Prostate gland (tissue), 2 donors: ENCODE results near the gene KCTD21. TPM values are rescaled to one million over a fixed set of nuclear protein-coding genes. Genes with fewer than 3 reads are reported as not detected.
"Not testable (repeated sequence)": the region's sequence is repeated elsewhere in the genome, so short reads cannot be mapped to it uniquely, and the experiment has no call there.

Source experiments
- DNase-seq: peaks from one replicate; pipeline ENCODE4 v3.0.0-alpha.2; 2019; ENCODE audit warnings: low spot score
- H3K27ac ChIP-seq, 2 donors: fragments of 200-600 bp; sonication (generic); 2 replicates each; pipeline ENCODE4 v1.5.1; 2017 to 2019
- H3K27me3 ChIP-seq: fragments of 200-600 bp; sonication (generic); replicated peaks from 2 replicates; pipeline ENCODE4 v1.5.1; 2019; ENCODE audit not compliant: insufficient read depth
- H3K36me3 ChIP-seq, 2 donors: fragments of 200-600 bp; sonication (generic); 1 replicate in 1 of 2; 2 replicates in 1 of 2; pipeline versions ENCODE4 v1.5.1 to v1.8.1; 2017 to 2019
- H3K4me1 ChIP-seq: fragments of 200-600 bp; sonication (generic); replicated peaks from 2 replicates; pipeline ENCODE4 v1.5.1; 2019
- H3K4me3 ChIP-seq, 2 donors: fragments of 200-600 bp; sonication (generic); 2 replicates each; pipeline ENCODE4 v1.5.1; 2017 to 2019
- H3K9me3 ChIP-seq: fragments of 200-600 bp; sonication (generic); 2 replicates; pipeline ENCODE4 v1.5.1; 2017
- CTCF ChIP-seq, 4 experiments: fragments of 200-600 bp in 2 of 4; fragments of 450-650 bp in 2 of 4; sonication (generic) in 2 of 4; IDR thresholded peaks; 1 replicate in 3 of 4; 2 replicates in 1 of 4; pipeline ENCODE4 v1.5.1; 2016 to 2019; ENCODE audit warnings: antibody characterized with exemption in 4 of 4, mild to moderate bottlenecking in 2 of 4, moderate library complexity in 2 of 4
- POLR2A ChIP-seq: fragments of 450-650 bp; IDR thresholded peaks from one replicate; pipeline ENCODE4 v1.6.1; 2016; ENCODE audit warnings: antibody characterized with exemption, mild to moderate bottlenecking
- POLR2AphosphoS5 ChIP-seq: sonication (generic); formaldehyde crosslinking; IDR thresholded peaks from one replicate; pipeline ENCODE4 v1.6.1; 2017; ENCODE audit warnings: antibody characterized with exemption
- WGBS: methylation state at CpG from one replicate; pipeline ENCODE4 v1.1.5; 2018; 5-methylcytosine and 5-hydroxymethylcytosine counted together
- intact Hi-C: fragments of 100-400 bp; cut with DNase I; formaldehyde crosslinking; loops from one replicate; pipeline ENCODE4 v1.14.2; 2022
- total RNA-seq, 2 donors: library from RNA; depleted of rRNA; stranded (reverse); fragments of >200 nt; gene quantifications; one replicate each; pipeline ENCODE4 v1.1.0, GENCODE V29; 2016

Gene KCTD21
- total RNA-seq, 2 donors from 2014 or later, result 7.3 to 12.2 TPM

- WGBS, result 62% methylated on average over 2 of the region's 2 CpGs
- intact Hi-C loops, result no loop called here
- Histone ChIP-seq H3K9me3 (no peaks in the 10 kb centered on the region), H3K36me3 (no peaks in the 10 kb centered on the region), H3K4me1 (no peaks in the 10 kb centered on the region), H3K4me3 (no peak overlapping the region), H3K27me3 (no peaks in the 10 kb centered on the region), H3K27ac (no peak overlapping the region)
- no peak for TF ChIP-seq POLR2AphosphoS5
- no peak for TF ChIP-seq CTCF (IDR thresholded peaks at IDR 0.05)
- TF ChIP-seq POLR2A, result no peak
- DNase-seq, result no peak
Measured at GRCh38 chr11:78181185-78181584, 7.2 kb downstream of the KCTD21 start.

- H3K4me1 ChIP-seq, result no peaks in the 10 kb centered on the region
- no peaks in the 10 kb centered on the region for H3K27me3 ChIP-seq
- H3K4me3 ChIP-seq, result no peak overlapping the region
- DNase-seq, result no peak
- no peaks in the 10 kb centered on the region for H3K9me3 ChIP-seq
- intact Hi-C loops, result no loop called here
- no peaks in the 10 kb centered on the region for H3K36me3 ChIP-seq
- TF ChIP-seq POLR2AphosphoS5 (no peak), POLR2A (no peak), CTCF (IDR thresholded peaks at IDR 0.05) (no peak)
- H3K27ac ChIP-seq, result no peak overlapping the region
- 87% methylated on average over 4 of the region's 4 CpGs for WGBS
Measured at GRCh38 chr11:78180751-78181150, 7.7 kb downstream of the KCTD21 start.

- WGBS, result 90% methylated on average over 7 of the region's 7 CpGs
- H3K27ac ChIP-seq, result no peak overlapping the region
- no peaks in the 10 kb centered on the region for H3K4me1 ChIP-seq
- no peaks in the 10 kb centered on the region for H3K9me3 ChIP-seq
- intact Hi-C loops, result no loop called here
- H3K4me3 ChIP-seq, result no peak overlapping the region
- DNase-seq, result no peak
- no peaks in the 10 kb centered on the region for H3K36me3 ChIP-seq
- H3K27me3 ChIP-seq, result no peaks in the 10 kb centered on the region
- TF ChIP-seq POLR2AphosphoS5 (no peak), CTCF (IDR thresholded peaks at IDR 0.05) (no peak), POLR2A (no peak)
Measured at GRCh38 chr11:78179459-78180071, 8.9 kb downstream of the KCTD21 start.

GRCh38 chr11:78177216-78177615 lies 11.2 kb downstream of the KCTD21 start:
- TF ChIP-seq CTCF (IDR thresholded peaks at IDR 0.05) (no peak), POLR2A (no peak), POLR2AphosphoS5 (no peak)
- no peaks in the 10 kb centered on the region for H3K36me3 ChIP-seq
- no peaks in the 10 kb centered on the region for H3K4me1 ChIP-seq
- no peaks in the 10 kb centered on the region for H3K9me3 ChIP-seq
- WGBS, result 91% methylated on average over 7 of the region's 7 CpGs
- no peak for DNase-seq
- intact Hi-C loops, result no loop called here
- no peaks in the 10 kb centered on the region for H3K27me3 ChIP-seq
- H3K27ac ChIP-seq, result no peak overlapping the region
- no peak overlapping the region for H3K4me3 ChIP-seq

GRCh38 chr11:78176605-78177141 lies 11.8 kb downstream of the KCTD21 start:
- Histone ChIP-seq H3K4me1 (no peaks in the 10 kb centered on the region), H3K27ac (no peak overlapping the region), H3K9me3 (no peaks in the 10 kb centered on the region), H3K27me3 (no peaks in the 10 kb centered on the region), H3K4me3 (no peak overlapping the region), H3K36me3 (no peaks in the 10 kb centered on the region)
- no peak for TF ChIP-seq POLR2A
- TF ChIP-seq POLR2AphosphoS5, result no peak
- TF ChIP-seq CTCF (IDR thresholded peaks at IDR 0.05), result no peak
- no peak for DNase-seq
- intact Hi-C loops, result no loop called here
- WGBS, result 91% methylated on average over 10 of the region's 10 CpGs

- intact Hi-C loops, H3K27me3 ChIP-seq, H3K4me3 ChIP-seq, H3K4me1 ChIP-seq, DNase-seq, H3K27ac ChIP-seq, H3K36me3 ChIP-seq, H3K9me3 ChIP-seq: not testable (repeated sequence)
- WGBS, result 100% methylated on average over 3 of the region's 3 CpGs
Measured at GRCh38 chr11:78175862-78176261, 12.6 kb downstream of the KCTD21 start.
